ENCODE data around the gene NPAS2.

- TF ChIP-seq CTCF (conservative IDR thresholded peaks at IDR 0.05 in 1 of 2, IDR thresholded peaks at IDR 0.05 in 1 of 2; ENCODE audit: extremely low read depth in 1 of 2, insufficient read depth in 1 of 2, low read depth in 1 of 2, low read length in 2 of 2) (no peak), EZH2 (IDR thresholded peaks at IDR 0.05; ENCODE audit: borderline replicate concordance, low read length) (no peak)
Measured at GRCh38 chr2:100993294-100993693, 173.4 kb downstream of the NPAS2 start.

Measured in mammary epithelial cell (primary cell).